CD4-positive, alpha-beta T cell treated with Interleukin-2 at 100 ng/mL for 4 hours (primary cell): ENCODE data around the gene MADD.

Source experiments
- DNase-seq: peaks from one replicate; pipeline ENCODE4 v3.0.0-alpha.2; 2020; ENCODE audit warnings: low spot score

MADD gene

DNA sequence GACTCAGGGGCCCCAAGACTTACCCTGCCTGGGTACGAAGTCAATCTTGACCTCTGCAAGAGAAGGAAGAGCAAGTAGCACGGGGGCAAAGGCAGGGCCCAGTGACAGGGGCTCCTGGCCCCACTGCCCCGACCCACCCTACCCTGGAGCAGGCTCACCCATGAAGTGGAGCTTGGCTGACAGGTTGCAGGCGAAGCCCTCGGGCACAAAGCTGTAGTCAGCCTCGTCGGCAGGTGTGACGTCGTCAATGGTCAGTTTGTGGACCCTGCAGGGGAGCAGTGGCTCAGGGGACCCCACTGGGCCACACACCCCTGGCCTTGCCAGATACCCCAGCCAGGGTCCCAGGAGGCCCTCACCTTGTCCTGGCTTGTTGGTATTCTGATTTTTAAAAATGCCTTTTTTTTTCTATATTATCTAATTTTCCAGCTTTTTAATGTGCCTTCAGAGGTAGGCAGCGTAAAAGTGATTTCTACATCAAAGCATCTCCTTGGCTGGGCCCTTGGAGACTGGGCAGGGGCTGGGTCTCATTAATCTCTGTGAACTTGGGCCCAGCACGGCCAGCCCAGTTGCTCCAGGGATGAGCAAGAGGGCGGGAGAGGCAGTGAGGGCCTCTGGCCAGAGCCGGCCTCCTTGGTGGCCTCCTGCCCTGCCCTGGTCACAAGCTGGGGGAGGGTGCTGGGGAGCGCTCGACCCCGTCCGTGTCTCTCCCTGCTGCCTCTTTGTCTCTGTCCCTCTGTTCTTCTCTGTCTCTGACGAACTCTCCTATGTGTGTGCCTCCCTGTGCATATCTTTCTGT is 71.2 kb downstream of the MADD start:
- DNase-seq: no peak

DNA sequence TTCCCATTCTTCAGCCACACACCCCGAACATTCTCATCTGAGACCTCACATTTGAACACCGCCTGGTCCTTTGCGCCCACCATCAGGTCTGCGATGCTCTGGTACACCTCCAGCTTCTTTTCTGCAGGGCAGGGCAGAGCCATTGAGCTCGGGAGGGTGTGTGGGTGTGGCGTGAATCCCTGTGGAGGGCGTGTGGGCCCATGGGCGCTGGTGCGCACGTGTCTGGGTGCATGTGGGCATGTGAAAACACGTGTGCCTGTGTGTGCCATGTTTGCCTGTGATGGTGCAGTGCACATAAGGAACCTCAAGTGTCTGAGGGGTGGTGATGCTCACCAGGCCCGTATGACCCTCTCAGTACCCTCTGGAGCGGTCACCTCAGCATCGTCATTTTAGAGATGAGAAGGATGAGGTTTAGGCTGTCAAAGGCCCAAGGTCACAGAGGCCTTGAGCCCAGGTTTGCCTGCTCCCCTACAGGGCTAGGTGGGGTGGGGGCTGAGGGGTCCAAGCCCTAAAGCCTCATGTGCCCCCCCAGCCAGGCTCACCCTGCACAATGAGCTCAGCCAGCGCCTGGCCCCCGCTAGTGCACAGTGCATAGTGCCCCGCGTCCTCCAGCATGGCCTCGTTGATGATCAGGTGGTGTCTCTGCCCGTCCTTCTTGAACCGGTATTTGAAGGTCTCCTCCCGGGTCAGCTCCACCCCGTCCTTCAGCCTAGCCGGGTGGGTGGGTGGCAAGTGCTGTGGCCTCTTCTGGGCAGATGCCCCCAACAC is 72.3 kb downstream of the MADD start:
- DNase-seq: no peak

DNA sequence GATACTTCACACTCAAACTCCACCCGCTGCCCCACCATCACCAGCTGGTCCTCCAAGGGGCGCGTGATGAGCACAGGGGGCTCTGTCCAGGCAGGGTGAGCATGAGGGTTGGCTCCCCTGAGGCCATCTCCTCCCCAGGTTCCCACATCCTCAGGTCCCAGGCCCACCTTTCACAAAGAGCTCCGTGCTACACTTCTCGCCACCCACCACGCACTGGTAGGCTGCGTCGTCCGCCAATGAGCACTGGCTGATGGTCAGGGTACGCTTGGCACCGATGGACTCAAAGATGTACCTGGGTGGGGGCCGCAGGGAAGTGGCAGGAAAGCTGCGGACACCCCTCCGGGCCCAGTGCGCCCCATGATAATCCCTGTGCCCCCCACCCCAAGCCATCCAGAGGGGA is 72.9 kb downstream of the MADD start:
- DNase-seq: no peak

DNA sequence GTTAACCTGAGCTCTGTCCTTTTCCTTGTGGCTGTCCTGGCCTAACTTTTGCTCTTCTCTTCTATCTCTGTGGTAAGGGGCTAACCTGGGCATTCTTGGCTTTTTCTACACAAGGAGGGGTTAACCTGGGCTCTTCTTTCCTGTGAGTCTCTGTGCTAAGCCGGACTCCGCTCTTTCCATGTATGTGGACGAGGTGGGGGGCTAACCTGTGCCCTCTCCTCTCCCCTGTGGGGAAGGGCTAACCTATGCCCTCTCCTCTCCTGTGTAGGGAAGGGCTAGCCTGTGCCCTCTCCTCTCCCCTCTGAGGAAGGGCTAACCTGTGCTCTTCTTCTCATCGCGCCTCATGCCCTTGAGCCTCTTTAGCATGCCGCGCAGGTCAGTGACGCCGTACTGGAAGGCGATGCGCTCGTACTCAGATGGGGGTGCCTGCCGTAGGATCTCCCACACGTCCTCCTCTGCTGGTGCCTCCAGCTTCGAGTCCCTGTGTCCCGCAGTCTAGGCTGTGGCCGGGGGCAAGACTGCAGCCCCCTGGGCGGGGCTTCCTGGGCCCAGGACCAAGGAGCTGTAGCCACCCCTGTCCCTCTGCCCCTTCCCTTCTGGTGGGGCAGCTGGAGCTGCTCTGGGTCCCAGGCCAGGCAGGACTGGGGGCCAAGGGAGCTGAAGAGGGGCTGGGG is 76.1 kb downstream of the MADD start:
- DNase-seq: no peak

DNA sequence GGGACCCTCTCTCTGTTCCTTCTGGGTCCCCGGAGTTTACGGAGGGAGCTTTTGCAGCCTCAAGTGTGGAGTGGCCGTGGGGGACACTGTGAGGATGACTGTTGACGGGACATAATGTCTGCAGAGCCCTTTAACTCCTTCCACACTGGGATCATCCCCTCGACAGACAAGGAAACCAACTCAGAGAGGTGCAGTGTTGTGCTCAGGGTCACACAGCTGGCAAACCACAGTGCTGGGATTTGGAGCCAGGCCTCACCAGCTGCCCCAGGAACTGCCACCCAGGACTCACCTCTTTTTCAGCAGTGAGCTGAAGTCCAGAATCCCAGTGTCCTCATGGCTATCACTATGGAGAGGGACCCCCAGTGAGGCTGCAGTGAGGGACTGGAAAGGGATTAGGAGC is 77.2 kb downstream of the MADD start:
- DNase-seq: no peak

DNA sequence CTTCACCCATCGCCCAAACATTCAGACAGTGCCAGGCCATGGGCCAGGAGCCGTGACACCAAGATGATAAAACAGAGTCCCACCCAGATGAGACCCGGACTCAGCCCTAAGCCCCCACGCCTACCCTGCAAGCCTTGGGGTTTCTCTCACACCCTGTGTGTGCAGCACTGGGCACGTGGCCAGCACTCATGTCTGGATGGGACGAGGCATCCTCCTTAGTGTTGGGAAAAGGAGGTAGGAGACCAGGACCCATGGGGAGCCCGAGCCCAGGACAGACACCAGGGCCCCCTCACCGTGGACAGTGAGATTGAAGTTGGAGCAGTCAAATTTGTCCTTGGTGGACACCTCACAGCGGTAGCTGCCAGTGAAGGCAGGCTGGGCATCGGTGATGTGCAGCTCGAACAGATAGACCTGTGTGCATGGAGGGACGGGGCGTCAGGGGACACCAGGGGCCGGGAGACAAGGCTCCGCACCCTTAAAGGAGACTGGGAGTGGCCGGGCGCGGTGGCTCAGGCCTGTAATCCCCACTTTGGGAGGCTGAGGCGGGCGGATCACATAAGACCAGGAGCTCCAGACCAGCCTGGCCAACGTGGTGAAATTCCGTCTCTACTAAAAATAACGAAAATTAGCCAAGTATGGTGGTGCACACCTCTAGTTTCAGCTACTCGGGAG is 78.3 kb downstream of the MADD start:
- no peak for DNase-seq

DNA sequence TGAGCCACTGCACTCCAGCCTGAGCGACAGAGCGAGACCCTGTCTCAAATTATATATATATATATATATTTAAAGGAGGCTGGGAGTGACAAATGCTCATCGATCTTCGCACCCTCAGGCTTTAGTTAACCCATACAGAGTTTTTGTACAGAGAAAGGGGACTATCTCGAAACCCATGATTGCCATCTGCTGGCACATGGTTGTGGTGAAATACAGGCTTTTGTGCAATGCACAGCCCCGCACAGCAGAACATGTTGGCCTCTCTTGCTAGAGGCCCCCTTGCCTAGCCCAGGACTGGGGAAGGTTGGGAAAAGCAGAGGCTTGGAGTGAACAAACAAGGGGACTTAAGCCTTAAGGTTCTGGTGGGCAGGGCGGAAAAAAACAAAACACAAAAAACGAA is 78.9 kb downstream of the MADD start:
- no peak for DNase-seq

DNA sequence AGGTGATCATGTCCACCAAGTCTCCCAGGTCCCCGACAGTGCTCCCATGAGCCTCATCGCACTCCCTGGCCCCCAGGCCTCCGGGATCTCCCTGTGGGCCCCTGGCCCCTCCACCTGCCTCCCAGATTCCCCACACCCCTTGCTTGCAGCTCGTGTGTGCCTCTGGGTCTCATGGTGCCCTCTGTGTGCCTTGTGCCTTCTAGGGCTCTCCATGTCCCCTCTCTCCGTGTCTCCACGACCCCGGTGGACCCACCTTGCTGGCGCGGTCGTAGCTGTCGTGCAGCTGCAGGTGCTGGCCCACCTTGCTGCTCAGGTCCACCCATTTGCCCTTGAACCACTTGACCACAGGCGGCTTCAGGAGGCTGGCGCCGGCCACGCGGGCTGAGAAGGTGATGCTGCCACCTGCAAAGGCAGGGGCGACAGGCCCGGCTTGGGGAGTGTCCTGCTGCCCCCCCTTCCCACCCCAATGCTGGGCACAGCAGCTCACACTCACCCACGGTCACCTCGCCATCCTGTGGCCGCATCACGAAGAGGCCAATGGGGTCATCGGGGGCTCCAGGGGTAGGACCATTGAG is 79.7 kb downstream of the MADD start:
- DNase-seq: no peak

DNA sequence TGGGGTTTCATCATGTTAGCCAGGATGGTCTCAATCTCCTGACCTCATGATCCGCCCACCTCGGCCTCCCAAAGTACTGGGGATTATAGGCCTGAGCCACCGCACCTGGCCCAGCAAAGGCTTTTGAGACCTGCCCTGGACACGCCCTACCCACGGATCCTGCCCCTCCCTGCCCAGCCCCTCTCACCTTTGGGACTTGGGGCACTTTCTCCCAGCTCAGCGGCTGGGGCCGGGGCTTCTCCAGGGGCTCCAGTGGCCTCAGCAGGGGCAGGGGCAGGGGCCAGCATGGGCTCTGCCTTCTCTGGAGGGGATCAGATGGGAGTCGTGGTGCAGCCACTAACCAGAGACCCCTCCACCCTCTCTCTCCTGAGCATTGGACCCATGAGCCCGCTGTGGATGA is 80.4 kb downstream of the MADD start:
- no peak for DNase-seq

DNA sequence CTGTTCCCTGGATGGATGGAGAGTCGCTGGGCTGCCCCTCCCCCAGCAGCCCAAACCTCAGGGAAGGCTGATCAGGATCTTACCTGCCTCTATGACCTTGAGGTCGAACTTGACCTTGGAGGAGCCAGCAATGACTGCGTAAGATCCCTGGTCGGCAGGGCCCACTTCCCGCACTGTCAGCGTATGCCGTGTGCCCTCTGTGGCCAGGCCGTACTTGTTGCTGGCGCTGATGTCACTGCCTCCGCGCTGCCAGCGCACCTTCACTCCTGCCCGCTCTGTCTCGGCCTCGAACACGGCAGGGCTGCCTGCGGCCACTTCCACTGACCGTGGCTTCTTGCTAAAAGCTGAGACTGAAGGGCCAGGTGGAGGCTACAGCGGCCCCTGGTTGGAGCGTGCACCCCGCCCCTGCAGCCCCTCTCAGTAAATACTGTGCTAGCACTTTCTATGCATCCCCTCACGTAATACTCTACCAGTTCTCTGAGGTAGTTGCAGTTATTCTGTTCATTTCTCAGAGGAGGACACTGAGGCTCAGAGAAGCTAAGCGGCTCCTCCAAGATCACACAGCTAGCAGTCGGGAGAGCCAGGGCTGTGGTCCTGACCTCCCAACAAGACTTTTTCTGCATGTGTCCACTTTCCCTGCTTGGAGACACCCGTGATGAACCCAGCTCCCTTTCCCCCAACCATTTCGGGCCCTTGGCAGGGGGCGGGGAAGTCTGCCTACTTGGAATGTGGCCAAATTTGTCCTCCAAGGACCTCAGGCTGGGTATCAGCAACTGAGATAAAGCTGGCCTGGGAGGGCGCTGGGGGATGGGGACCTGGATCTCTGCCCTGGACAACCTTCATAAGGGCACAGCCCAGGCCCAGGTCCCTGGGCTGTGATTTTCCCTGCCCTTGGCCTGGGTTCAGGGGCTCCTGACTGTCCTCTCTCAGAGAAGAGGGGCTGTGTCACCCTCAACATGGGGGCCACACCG is 81.5 kb downstream of the MADD start:
- no peak for DNase-seq

DNA sequence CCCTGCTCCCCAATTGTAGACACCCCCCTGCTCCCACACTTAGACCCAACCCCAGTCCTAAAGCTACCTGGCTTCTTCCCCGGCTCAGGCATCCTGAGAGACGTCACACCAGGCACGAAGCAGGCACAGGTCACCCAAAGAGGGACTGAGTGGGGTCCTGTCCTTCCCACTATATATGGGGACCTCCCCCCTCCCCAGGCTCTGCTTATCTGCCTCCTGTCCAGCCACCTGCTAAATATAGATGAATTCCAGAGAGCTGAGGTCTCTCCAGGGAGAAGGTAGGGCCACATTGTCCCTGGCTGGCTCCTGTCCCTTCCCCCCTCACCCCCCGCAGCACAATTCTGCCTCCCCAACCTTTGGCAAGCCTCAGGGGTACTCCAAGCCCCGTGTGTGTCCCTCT is 82.6 kb downstream of the MADD start, which contains the start of gene MYBPC3:
TSS of gene MYBPC3 (minus strand) at position 147 of the 400 bp plus-strand sequence. CDS start at position 92, 55 bp downstream.
- DNase-seq: no peak

DNA sequence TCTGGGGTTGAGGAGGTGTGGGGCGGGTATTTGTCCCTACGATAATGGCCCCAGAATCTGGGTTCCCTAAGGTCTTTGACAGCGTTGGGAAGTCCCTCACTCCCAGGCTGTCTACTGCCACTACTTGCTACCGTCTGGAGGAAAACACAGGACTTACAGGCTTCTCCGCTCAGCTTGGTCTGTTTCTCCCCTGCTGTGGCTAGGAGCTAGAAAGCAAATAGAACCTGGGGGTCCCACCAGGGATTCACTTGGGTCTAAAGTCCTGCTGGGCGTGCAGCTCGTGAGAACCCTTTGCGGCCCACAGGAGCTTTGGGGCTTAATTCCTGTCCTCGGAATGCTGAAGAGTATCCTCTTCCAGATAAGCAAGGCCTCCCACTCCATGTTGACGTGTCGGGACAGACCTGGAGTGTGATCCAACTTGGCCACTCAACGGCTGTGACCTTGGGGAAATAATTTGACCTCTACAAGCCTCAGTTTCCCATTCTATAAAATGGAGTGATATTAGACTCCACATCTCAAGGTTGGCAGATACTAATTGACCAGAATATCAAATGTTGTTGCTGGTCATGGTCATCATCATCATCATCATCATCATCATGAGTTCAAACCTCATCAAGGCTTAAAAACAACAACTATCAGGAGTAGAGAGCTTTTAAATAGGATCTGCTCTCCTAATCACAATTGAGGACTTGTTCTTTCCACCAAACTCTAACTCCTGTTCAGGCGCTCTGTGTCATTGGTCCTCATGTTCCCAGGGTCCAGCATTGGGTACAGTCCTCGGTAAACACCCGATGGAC is 84.2 kb downstream of the MADD start:
- DNase-seq: no peak

DNA sequence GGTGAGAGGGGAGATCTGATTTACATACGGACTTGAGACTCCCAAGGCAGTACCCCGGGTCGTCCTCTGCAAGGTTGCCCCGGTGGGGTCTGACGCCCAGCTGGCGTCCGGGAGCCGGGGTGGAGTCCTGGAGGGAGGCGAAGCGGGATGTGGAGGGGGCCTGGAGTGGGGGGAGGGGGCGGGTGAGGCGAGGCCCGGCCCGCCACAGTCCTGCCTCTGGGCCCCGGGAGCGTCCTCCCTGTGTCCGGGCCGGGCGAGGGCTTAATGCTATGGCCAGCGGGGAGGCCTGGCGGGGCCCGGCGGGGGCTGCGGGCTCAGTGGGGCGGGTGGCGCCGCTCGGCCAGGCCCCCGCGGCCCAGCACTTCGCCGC is 85.0 kb downstream of the MADD start:
- DNase-seq: no peak

DNA sequence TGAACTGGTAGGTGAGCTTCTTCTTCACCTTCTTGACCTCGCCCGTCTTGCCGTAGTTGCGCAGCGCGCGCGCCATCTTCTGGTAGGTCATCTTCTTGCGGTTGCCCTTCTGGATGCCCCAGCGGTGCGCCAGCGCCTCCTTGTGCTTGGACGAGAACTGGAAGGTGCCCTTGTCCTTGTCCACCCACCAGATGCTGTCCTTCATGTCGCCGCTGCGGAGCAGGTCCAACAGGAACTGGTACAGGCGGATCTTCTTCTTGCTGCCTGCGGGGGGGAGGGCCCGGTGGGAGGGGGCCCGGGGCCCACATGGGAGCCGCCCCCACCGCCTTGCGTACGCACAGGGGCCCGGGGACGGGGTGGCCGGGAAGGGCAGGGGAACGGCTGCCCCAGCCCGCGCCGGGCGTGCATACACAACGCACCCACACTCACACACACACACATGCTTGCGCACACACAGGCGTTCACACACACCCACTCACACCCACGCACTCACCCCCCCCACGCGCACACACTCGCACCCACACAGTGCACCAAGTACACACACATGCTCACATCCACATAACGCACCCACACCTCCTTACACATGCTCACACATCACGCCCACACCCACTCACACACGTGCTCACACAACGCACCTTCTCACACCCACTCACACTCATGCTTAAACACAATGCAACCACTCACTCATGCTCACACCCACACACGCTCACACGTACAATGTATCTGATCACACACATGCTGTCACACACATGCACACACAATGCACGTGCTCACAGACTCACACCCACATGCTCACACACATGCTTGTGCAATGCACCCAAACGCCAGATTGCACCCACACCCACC is 85.6 kb downstream of the MADD start:
- no peak for DNase-seq

DNA sequence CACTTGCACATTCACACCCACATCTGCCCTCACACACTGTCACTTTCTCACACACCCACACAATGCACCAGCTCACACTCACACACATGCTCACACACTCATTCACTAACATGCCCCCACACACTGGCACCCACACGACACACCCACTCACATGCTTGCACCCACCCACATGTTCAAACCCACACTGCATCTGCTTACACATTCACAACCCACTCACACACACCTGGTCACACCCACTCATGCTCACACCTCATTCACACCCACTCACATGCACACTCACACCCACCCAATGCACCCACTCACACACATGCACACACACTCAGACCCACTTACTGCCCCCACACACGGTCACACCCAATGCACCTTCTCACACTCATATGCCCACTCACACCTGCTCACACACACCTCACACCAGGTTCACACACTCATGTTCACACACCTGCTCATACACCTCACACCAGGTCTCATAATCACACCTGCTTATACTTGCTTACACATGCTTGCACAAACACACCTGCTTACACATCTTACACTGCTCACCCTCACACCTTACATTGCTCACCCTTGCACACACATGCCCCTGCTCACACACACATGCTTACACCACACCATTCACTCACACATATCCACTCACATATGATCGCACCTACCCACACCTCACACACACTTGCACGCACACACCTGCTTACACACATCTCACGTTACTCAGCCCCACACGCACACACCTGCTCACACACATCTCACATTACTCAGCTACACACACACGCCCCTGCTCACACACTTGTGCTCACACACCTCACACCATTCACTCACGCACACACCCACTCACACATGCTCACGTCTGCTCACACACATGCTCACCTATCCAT is 86.4 kb downstream of the MADD start:
- no peak for DNase-seq

DNA sequence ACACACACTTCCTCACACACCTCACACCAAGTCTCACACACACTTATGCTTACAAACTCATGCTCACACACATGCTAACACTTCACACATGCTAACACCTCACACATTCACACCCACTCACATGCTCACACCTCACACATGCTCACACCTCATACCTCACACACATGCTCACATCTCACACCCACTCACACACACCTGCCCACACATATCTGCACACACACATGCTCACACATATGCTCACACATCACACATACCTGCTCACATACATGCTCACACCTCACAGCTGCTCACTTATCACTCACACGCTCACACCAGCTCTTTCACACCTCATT is 87.0 kb downstream of the MADD start:
- no peak for DNase-seq

DNA sequence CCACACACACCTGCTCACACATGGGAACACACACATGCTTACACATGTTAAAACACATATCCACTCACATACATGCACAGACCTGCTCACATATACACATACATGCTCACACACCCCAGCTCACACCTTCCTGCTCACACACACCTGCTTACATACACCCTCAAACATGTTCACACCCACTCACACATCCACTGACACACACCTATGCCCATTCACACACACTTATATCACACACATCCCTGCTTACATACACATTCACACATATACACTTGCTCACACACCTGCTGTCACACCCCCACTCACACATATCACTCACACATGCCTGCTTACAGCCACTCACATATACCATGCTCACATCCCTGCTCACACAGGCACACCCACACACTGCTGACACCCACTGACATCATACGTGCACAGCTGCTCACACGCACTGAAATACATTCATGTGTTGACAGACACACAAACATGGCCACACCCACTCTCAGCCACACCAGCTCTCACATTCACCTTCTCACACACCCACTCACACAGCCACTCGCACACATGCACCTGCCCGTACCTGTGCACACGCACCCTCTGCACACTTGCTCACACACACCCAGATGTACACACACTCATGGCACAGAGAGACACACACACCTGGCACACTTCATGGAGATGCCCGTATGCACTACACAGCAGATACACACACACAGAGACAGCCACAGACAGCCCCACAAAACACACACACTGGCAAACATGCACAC is 88.2 kb downstream of the MADD start:
- no peak for DNase-seq

DNA sequence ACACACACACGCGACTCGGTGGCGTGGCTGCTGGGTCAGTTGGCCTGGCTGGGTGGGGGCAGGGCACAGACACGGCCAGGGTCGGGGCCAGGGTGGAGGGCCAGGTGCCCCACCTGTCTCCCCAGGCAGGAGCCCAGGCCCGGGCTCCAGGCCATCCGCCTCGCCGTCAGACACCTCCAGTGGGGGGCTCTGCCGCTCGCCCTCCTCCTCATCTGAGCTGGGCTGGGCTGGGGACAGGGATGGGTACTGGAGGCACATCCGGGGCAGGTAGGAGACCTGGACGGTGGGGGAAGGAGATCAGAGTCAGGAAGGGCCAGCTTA is 88.8 kb downstream of the MADD start:
- no peak for DNase-seq
